Measurements from ENCODE around the gene FFAR4.

The FFAR4 gene

GRCh38 chr10:93601774-93602162, 35.3 kb downstream of the FFAR4 start:
- Mint-ChIP-seq H3K27ac (no peak overlapping the region), H3K27me3 (peaks cover 50% of the 10 kb centered on the region), H3K4me3 (no peak overlapping the region), H3K36me3 (ENCODE audit: low read depth) (no peaks in the 10 kb centered on the region), H3K9me3 (no peaks in the 10 kb centered on the region), H3K4me1 (ENCODE audit: low read depth) (no peaks in the 10 kb centered on the region)

GRCh38 chr10:93603023-93603422, 36.6 kb downstream of the FFAR4 start:
- H3K4me3 Mint-ChIP-seq: no peak overlapping the region
- no peak overlapping the region for H3K27ac Mint-ChIP-seq
- no peaks in the 10 kb centered on the region for H3K9me3 Mint-ChIP-seq
- H3K27me3 Mint-ChIP-seq: peaks cover 52% of the 10 kb centered on the region
- no peaks in the 10 kb centered on the region for H3K36me3 Mint-ChIP-seq (ENCODE audit: low read depth)
- no peaks in the 10 kb centered on the region for H3K4me1 Mint-ChIP-seq (ENCODE audit: low read depth)

GRCh38 chr10:93604146-93604545, 37.7 kb downstream of the FFAR4 start:
- H3K27me3 Mint-ChIP-seq: peaks cover 56% of the 10 kb centered on the region
- H3K4me1 Mint-ChIP-seq (ENCODE audit: low read depth): no peaks in the 10 kb centered on the region
- H3K27ac Mint-ChIP-seq: no peak overlapping the region
- no peaks in the 10 kb centered on the region for H3K36me3 Mint-ChIP-seq (ENCODE audit: low read depth)
- no peaks in the 10 kb centered on the region for H3K9me3 Mint-ChIP-seq
- no peak overlapping the region for H3K4me3 Mint-ChIP-seq

DNA sequence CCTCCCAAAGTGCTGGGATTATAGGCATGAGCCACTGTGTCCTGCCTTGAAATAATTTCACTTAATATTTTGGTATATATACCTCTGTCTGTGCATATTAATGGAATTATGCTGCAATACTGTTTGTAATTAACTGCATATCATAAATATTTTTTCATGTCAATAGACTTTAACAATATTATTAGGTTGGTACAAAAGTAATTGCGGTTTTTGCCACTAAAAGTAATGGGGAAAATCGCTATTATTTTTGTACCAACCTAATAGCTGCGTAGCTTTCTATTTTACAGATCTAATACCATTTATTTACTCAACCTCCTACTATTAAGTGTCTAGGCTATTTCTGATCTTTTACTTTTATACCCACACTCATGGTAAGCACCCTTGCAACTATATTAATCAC, 42.0 kb downstream of the FFAR4 start:
- H3K36me3 Mint-ChIP-seq (ENCODE audit: low read depth): no peaks in the 10 kb centered on the region
- no peak overlapping the region for H3K4me3 Mint-ChIP-seq
- H3K27me3 Mint-ChIP-seq: peaks cover 30% of the 10 kb centered on the region
- H3K9me3 Mint-ChIP-seq: no peaks in the 10 kb centered on the region
- no peak overlapping the region for H3K27ac Mint-ChIP-seq
- H3K4me1 Mint-ChIP-seq (ENCODE audit: low read depth): no peaks in the 10 kb centered on the region

GRCh38 chr10:93612311-93612710, 45.8 kb downstream of the FFAR4 start, which contains the start of gene PDE6C:
Gene PDE6C, plus strand, starts transcription at chr10:93612537. Its CDS starts 189 bp downstream, at chr10:93612726.
- no peaks in the 10 kb centered on the region for H3K4me1 Mint-ChIP-seq (ENCODE audit: low read depth)
- no peak within 1 kb of the TSS for H3K27ac Mint-ChIP-seq
- H3K9me3 Mint-ChIP-seq: no peaks in the 10 kb centered on the region
- H3K36me3 Mint-ChIP-seq (ENCODE audit: low read depth): no peaks in the 10 kb centered on the region
- peaks cover 14% of the 10 kb centered on the region for H3K27me3 Mint-ChIP-seq
- no peak within 1 kb of the TSS for H3K4me3 Mint-ChIP-seq

DNA sequence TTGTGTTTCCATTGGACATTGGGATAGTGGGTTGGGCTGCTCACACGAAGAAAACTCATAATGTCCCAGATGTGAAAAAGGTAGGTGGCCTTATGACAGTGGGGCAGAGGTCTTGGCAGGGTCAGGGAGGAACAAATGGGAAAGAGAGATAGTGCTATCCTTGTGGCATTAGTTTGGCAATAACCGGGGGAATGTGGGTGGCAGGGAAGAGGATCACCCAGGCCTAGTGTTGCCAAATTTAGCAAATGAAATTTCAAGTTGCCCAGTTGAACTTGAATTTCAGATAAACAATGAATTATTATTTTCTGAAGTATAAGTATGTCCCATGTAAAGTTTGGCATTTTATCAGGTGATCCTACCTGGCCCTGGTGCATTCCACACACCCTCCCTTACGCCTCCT, 46.7 kb downstream of the FFAR4 start:
- Mint-ChIP-seq H3K4me1 (ENCODE audit: low read depth) (no peaks in the 10 kb centered on the region), H3K4me3 (no peak overlapping the region), H3K27ac (no peak overlapping the region), H3K9me3 (no peaks in the 10 kb centered on the region), H3K36me3 (ENCODE audit: low read depth) (no peaks in the 10 kb centered on the region), H3K27me3 (peaks cover 14% of the 10 kb centered on the region)

GRCh38 chr10:93614101-93614825, 47.8 kb downstream of the FFAR4 start:
- peaks cover 8% of the 10 kb centered on the region for H3K27me3 Mint-ChIP-seq
- no peaks in the 10 kb centered on the region for H3K9me3 Mint-ChIP-seq
- no peaks in the 10 kb centered on the region for H3K4me1 Mint-ChIP-seq (ENCODE audit: low read depth)
- H3K4me3 Mint-ChIP-seq: no peak overlapping the region
- H3K27ac Mint-ChIP-seq: no peak overlapping the region
- H3K36me3 Mint-ChIP-seq (ENCODE audit: low read depth): no peaks in the 10 kb centered on the region

GRCh38 chr10:93615576-93616235, 49.2 kb downstream of the FFAR4 start:
- Mint-ChIP-seq H3K4me3 (no peak overlapping the region), H3K27ac (no peak overlapping the region)

DNA sequence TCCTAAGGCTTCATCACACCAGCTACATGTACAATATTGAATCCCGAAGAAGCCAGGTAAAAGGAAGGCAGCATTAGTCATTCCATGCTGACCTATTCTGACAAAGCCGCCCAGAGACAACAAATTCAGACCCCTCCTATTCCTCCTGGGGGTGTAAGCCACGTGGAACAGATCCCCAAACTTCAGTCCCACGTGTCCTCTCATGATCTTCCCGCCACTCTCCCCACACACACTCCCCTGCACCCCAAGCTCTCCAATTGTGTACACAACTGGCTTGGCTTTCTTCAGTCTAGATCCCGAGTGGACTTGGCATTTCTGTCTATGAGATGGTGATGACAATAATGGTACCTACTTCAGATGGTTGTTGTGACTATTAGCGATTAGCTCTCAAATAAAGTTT, 54.5 kb downstream of the FFAR4 start:
- Mint-ChIP-seq H3K4me3 (no peak overlapping the region), H3K4me1 (ENCODE audit: low read depth) (no peaks in the 10 kb centered on the region), H3K9me3 (no peaks in the 10 kb centered on the region)

More at GRCh38 chr10:93615576-93616235, 49.2 kb downstream of the FFAR4 start:
- Mint-ChIP-seq H3K27me3 (peaks cover 5% of the 10 kb centered on the region), H3K9me3 (no peaks in the 10 kb centered on the region), H3K4me1 (ENCODE audit: low read depth) (no peaks in the 10 kb centered on the region), H3K36me3 (ENCODE audit: low read depth) (no peaks in the 10 kb centered on the region)

DNA sequence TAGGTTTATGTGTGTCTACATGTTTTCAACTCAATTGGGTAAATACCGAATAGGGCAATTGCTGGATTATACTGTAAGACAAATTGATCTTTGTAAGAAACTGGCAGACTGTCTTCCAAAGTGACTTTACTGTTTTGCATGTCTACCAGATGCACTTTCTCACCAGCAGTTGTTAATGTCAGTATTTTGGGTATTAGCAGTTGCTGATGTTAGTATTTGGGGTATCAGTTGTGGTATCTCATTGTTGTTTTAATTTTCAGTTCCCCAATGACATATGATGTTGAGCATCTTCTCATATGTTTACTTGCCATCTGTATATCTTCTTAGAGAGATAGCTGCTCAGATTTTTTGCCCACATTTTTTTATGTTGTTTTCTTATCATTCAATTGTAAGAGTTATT, 56.5 kb downstream of the FFAR4 start:
- no peak overlapping the region for H3K4me3 Mint-ChIP-seq

More for the DNA sequence above, 54.5 kb downstream of the FFAR4 start:
- no peaks in the 10 kb centered on the region for H3K36me3 Mint-ChIP-seq (ENCODE audit: low read depth)
- peaks cover 5% of the 10 kb centered on the region for H3K27me3 Mint-ChIP-seq
- no peak overlapping the region for H3K27ac Mint-ChIP-seq

DNA sequence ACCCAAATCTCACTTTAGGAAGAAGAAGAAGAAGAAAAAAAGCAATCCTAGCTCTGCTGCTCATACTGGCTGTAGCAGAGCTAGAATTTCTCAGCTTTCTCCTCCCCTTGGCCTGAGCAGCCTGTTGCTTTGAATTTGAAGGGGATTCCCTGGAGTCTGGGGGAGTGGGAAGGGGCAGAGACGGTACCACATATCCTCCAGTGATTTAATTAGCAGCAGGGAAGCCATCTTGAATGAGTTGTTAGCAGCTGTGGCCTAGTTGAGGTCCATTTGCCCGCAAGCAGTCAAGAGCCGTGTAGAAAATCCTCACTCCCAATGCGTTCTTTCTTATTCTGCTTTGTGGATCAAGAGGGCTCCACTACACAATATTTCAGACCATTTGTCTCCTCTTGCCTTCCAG, 62.4 kb downstream of the FFAR4 start:
- Mint-ChIP-seq H3K36me3 (ENCODE audit: low read depth) (no peaks in the 10 kb centered on the region), H3K4me1 (ENCODE audit: low read depth) (no peaks in the 10 kb centered on the region), H3K27me3 (peaks cover 16% of the 10 kb centered on the region), H3K4me3 (no peak overlapping the region), H3K27ac (no peak overlapping the region), H3K9me3 (no peaks in the 10 kb centered on the region)

More for the DNA sequence above, 56.5 kb downstream of the FFAR4 start:
- Mint-ChIP-seq H3K27me3 (peaks cover 13% of the 10 kb centered on the region), H3K4me1 (ENCODE audit: low read depth) (no peaks in the 10 kb centered on the region), H3K36me3 (ENCODE audit: low read depth) (no peaks in the 10 kb centered on the region), H3K27ac (no peak overlapping the region), H3K9me3 (no peaks in the 10 kb centered on the region)

- Mint-ChIP-seq H3K4me1 (ENCODE audit: low read depth) (no peaks in the 10 kb centered on the region), H3K36me3 (ENCODE audit: low read depth) (no peaks in the 10 kb centered on the region), H3K27ac (no peak overlapping the region), H3K4me3 (no peak overlapping the region), H3K27me3 (peaks cover 16% of the 10 kb centered on the region), H3K9me3 (no peaks in the 10 kb centered on the region)
Observed at GRCh38 chr10:93629647-93630305, 63.3 kb downstream of the FFAR4 start.

- no peaks in the 10 kb centered on the region for H3K36me3 Mint-ChIP-seq (ENCODE audit: low read depth)
- H3K27me3 Mint-ChIP-seq: peaks cover 16% of the 10 kb centered on the region
- H3K27ac Mint-ChIP-seq: no peak overlapping the region
- H3K4me1 Mint-ChIP-seq (ENCODE audit: low read depth): no peaks in the 10 kb centered on the region
- no peaks in the 10 kb centered on the region for H3K9me3 Mint-ChIP-seq
- H3K4me3 Mint-ChIP-seq: no peak overlapping the region
Observed at GRCh38 chr10:93630625-93631557, 64.4 kb downstream of the FFAR4 start.
